GM12891 (cell line): ENCODE measurements around the gene RPUSD1.

ENCODE experiments used
- POLR2A ChIP-seq: IDR thresholded peaks from 2 replicates; pipeline ENCODE4 v1.6.1; 2011; ENCODE audit warnings: low read depth, low read length, control low read depth
- POLR2AphosphoS5 ChIP-seq: IDR thresholded peaks from 2 replicates; pipeline ENCODE4 v1.6.1; 2011; ENCODE audit warnings: low read depth, low read length, control low read depth
- TAF1 ChIP-seq: IDR thresholded peaks from 2 replicates; pipeline ENCODE4 v1.6.1; 2011; ENCODE audit warnings: low read depth, low read length, control low read depth

- TF ChIP-seq POLR2AphosphoS5 (no peak), POLR2A (no peak), TAF1 (no peak)
These were observed 8.3 kb upstream of the RPUSD1 start for GRCh38 chr16:796296-797119.
